NCI-H128 (cell line): ENCODE data around the gene RRAGD.

Experiments
- DNase-seq: peaks from one replicate; lab custom pipeline; 2025; ENCODE audit not compliant: unreplicated experiment; lab: John Stamatoyannopoulos, UW

The RRAGD gene

DNA sequence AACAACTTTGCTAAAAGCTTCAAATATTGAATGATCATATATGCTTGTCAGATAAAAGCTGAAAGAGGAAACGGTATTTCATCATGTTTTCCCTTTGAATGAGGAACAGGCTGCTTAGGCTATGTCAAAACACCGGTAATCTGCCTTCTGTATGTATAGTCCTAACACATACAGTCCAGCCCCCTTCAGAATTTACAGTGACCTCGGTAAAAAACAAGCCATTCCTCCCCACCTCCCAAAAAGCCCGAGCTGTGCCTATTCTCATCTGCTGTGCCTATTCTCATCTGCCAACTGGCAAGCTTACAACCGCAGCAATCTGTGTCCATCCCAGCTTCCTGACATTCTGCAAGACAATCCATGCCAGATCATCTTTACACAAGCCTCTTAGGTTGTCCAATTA is 32.8 kb downstream of the RRAGD start:
- DNase-seq = no peak

DNA sequence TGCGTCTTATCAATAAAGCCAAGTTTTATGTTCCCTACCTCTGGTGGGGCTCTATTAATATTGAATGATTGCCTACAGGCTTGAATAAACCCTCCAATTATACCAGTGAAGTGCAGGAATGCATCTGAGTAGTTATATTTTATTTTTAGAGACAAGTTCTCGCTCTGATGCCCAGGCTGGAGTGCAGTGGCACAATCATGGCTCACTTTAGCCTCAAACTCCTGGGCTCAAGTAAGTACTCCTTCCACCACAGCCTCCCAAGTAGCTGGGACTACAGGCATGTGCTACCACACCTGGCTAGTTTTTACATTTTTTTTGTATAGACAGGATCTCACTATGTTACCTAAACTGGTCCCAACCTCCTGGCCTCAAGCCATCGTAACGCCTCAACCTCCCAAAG is 33.4 kb downstream of the RRAGD start:
- no peak for DNase-seq

DNA sequence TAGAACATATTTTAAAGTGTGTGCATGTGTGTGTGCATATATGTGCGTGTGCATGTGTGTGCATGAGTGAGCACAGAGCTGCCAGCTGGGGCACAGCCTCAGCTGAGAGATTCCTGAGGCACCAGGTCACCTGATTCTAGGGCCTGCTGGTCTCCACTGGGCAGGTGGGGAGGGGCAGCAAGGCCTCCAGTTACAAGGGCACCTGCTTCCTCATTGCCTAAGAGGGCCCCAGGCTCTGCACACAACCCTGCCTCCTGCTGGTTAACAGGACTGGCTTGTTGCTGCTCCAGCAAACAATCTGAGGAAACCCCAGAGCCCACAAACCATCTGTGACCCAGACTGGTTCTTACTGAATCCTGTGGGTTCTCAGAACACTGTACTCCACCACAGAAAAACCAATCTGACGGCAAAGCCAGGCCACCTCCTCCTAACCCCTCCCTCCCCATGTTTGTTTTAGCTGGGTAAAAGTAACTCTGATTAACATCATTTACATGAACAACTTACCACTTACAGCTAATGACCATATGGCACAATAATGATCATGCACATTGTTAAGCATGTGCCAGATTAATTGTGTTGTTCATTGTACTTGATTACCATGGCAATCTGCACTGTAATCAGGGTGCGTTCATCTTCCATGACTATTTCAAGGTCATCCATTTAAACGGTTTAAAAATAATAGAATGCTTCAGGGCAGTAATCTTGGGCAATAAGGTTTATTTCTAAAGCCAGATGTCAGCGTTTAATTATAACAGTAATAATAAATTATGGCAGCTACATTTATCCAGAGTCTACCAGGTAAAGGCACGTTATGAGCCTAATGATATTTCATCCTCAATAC is 36.4 kb downstream of the RRAGD start:
- DNase-seq = peak; percentile 58

DNA sequence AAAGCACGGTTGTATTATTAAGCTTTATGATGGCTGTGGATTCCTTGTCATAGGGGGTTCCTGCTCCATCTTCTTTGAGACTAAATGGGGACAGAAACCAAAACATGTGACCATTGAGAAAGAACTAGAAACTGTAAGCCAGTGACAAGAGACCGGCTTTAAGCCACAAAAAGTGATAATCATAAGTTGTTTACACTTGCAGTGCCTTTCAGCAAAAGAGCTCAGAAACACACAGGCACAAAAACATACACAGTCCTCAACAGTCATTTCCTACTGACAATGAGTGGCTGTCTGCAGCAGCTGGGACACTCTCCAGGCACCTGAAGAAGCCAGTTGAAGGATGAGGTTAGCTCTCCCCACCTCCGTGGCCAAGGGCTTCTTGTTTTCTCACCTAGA is 39.6 kb downstream of the RRAGD start:
- no peak for DNase-seq

DNA sequence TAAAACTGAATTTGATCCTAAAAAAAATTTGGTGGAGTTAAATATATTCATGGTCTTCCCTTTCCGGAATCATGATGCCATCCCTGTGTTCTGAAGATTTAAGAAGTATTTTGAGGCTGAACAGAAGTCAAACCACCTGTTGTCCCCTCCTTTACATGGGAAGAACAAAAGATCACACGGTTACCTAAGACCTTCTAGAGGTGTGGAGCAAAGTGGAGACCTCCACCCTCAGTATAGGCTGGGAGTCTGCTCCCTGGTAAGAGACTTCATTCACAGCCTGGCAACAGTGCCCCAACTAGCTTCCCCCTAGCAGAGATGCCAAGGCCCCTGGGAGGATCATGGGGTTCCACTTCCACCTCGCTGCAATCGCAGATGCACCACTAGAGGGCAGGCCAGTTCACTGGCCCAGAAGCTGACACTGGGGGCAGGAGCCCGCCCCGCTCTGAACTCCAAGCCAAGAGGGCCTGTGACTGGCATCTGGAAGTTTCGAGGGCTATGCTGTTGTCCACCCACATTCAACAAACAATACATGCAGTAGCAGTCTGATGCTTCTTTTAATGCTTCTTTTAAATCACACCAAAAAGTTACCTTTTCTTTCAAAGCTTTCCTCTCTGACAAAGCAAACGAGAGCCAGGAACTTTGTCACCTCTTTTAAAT is 40.1 kb downstream of the RRAGD start:
- DNase-seq = peak; percentile 45

DNA sequence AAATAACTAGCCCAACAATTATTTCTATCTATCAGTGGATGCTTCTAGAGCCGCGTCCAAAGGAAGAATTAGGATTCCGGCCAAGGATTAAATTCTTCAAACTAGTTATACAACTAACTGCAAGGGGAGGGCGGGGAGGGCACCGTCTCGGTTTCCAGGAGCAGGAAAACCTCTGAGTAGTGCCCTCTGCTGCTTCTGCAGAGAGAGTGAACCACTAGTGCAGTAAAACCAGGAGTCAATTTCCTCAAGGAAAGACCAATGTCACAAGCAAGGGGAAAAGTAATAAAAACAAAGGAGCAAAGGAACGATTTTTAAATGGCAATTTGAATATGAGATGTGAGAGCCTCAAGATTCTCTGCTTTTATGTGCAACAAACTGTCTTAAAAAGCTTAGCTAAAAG is 43.1 kb downstream of the RRAGD start:
- DNase-seq = no peak

DNA sequence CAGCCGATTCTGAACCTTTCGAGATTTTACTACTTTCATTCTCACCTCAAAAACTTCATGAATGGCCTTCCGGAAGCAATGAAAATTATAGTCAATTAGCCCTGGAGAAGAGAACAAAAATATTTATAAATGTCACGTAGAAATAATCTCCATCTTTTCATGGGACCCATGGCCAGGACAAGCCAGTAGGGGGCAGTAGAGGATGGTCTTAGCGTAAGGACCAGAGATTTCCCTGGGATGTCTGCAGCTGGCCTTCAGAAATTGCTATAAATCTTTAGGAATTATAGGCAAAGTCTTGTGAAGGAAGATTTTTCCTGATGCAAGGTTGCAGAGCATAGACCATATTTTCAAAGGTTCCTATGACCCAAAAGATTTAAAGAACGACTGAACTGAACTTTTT is 44.0 kb downstream of the RRAGD start:
- DNase-seq = peak; percentile 9

DNA sequence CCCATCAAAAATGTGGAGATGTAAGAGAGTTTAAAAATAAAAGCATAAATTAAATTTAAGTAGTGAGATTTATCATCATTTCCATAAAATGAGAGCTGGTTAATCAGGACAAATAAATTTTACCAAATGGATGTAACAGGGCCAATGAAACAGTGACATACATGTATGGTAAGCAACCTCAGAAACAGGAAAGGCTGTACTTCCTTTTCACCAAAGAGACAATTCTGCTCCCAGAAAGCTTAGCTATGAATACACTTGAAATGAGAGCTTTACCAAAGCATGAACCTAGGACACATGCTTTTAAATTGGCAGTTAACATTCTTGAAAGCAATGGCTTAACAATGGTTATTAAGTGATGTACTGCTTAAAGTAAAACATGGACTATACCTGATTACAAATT is 47.5 kb downstream of the RRAGD start:
- DNase-seq = no peak

DNA sequence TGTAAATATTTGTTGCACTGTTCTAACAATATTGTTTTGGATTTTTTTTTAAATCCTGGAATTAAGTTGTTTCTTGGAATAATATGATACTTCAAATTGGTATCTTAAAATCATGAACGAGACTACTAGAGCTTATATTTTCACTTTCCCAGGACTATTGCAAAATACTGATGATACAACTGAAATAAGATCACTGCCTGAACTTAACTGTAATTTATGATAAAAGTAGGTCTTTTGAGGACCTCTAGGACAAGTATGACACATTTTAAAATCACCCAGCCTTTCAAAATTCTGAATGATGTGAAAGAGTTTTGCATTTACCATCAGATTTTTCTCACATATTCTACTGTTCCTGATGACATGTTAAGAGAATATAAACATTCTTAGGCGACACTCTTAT is 50.9 kb downstream of the RRAGD start:
- no peak for DNase-seq

DNA sequence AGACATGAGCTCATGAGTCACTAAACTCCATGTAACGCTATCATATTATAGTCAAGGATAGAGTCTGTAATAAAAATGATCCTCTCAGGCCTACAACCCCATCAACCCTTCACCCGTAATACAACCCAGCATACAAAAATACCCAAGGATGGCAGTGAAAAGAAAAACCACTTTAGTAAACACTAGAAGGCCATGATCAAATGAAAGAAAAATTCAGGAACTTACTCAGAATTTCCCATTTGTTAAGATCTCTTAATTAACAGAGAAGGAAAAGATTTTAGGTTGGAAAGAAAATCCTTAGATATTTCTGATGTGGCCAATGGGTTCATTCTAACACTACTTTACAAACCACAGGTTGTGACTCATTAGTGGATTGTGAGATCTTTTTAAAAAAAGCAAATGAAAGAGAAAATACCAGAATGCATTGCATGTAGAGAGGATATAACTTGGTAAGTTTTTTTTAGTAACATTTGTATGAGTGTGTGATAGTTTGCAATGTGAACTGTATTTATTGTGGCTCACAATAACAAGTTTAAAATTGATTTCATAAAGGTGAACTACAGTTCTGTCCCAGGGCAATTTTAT is 51.6 kb downstream of the RRAGD start:
- DNase-seq = no peak

DNA sequence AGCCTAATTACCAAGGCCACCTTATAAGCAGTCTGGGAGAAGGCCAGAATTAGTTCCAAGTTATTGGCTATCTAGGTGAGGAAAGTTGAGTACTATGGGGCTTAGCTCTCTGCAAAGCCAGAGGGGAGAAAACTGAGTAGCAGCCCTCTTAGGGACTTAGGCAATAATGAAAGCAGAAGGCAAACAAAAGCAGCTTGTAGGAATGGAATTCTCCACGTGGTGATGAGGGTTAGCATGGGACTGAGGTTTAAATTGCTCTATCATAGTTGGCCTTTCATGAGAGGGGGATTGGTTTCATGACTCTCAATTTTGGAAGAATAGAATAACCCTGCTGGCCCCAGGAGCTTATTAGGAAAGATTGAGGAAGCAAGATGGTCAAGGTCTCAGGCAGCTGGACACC is 52.5 kb downstream of the RRAGD start:
- no peak for DNase-seq

DNA sequence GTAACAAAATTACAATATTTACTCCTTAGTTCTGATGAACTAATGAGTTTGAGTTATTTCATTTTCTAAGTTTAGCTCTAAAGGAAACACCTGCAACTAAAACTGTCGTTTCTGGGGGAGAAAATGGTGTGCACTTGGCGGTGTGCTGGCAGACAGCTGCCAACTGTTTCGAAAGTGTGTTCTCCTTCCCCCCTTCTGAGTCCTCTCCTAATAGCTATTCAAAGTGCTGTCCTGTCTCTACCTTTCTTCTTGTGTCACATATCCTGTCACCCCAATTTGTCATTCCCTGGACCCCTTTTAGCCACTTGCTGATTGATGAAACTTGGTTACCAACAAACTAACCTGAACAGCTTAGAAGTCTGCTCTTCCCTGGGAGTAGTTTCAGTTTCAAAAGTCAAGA is 54.7 kb downstream of the RRAGD start:
- DNase-seq = no peak

DNA sequence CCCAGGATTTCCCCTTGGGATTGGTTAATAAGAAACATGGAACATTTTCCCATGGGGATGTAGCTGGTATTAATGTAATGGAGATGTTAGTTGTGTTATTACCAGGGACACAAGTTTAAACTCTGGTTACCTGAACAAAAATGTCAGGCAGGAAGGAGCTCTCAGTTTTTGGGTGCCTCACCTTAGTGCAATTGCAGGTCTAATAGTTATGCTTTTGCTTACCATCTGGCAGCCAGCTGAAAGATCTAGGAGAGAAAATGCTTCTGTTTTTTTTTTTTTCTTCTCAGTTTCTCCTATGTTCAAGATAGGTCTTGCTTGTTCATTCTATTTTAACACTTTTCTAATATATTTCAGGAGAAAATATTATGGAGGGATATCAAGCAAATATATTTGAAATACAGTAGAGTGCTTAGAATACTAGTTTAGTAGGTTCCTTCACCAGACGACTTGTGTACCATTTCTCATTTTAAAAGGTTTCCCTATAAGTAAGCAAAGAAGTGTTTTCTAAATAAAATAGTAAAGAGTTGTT is 55.4 kb downstream of the RRAGD start:
- DNase-seq = no peak

DNA sequence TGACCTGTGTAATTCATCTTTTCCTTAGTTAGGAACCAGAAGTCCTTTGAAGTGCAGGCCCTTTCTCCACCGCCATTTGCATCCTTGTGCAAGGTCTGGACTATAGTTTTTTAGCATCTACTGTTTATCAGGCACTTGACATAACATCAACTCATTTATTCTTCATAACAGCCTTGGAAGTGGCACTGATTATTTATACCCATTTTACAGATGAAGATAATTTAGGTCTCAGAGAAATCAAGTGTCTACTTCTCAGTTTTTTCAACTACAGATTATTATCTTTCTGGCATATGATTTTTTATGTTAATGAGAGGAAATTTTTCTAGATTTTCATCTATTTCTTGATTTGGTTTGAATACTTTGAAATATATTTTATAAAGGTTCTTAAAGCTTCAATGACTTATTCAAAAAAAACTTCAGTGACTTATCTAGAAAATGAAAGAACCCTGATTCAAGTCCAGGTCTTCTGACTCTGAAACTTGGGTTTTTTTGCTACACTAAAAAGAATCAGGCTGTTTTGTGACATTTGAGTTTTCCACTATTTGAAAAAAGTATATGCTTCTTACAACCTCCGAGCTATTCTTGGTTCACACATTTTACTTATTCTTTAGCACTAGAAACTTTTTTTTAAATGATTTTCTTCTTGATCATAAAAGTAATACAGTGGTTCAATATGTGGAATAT is 56.4 kb downstream of the RRAGD start:
- DNase-seq = no peak

DNA sequence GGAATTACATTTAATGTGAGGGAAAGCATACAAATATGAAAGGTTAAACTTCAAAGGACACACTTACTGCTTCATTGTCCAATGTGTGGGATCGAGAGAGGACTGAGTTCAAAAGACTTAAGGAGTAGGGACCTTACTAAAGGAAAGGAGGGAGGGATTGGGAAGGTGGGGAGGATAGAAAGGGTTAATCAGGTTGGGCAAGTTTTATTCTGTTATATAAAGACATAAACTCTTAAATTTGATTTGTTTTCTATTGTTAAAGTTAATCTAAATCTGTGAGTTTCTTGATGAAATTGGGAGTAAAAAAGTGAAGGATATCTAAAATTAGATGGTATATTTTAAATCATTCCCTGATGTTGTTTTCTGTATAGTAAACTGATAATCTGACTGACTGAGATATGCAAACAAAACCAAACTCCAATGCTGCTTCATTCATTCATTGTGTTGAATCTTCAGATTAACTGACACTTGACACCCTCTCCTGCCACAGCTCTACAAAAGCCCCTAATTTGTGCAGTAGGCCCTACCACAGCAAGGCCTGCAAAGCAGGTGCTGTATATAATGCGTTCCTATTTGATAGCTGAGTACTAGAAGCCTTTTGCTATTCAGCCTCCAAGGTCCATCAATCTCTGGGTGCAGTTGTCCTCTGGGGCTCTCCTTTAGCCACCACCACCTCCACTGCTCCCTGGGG is 58.2 kb downstream of the RRAGD start:
- peak; percentile 13 for DNase-seq

DNA sequence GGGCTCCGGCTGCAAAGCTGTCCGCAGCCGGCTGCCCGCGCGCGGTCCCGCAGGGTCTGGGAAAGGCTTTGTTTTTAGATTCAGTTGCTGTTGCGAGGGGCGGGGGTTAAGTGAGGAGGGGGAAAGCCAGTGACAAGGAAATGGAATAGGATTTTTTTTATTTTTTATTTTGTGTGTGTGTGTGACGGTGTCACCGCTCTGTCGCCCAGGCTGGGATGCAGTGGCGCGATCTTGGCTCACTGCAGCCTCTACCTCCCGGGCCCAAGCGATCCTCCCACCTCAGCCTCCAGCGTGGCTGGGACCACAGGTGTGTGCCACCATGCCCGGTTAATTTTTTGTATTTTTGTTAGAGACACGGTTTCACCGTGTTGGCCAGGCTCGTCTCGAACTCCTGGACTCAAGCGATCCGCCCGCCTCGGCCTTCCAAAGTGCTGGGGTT is 58.9 kb downstream of the RRAGD start:
- no peak for DNase-seq

DNA sequence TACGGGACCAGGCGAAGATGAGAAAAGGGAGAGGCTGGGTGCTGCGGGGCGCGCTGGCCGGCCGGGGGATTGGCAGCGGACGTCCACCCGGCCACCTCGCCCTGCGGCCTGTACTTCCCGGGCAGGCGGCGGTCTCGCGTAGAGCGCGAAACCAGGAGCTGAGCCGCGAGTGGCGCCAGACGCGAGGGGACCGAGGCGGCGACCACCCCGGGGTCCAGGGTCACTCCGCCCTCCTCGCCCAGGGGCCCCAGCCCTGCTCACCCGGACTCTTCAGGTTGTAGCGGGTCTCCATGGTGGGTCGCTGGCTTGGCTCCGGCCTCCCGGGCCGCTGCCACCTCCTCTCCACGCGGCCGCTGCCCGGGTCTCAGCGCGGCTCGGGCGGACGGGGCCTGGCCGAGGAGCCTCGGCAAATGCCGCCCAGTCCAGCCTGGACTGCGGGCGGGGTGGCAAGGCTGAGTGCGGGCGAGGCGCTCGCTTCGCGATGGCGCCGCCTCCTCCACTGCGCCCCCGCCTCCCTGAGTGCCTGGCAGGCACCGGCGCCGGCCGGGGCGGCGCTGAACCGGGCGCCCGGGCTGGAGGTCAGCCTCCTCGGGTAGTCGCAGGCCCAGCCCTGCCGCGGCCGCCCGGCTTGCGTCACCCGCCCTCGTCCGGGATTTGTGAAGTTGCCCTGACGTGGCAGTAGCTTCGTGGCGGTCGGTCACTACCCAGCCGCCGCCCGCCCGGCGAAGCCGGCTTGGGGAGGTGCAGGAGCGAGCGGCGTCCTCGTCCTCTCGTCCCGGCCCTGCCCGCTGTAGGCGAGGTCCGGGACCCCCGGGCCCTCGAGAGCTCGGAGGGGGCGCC is 59.6 kb downstream of the RRAGD start, which contains the start of gene UBE2J1:
TSS of gene UBE2J1 (minus strand) at position 445 of the 840 bp plus-strand sequence. CDS start at position 292, 153 bp downstream.
- DNase-seq = peak; percentile 36

DNA sequence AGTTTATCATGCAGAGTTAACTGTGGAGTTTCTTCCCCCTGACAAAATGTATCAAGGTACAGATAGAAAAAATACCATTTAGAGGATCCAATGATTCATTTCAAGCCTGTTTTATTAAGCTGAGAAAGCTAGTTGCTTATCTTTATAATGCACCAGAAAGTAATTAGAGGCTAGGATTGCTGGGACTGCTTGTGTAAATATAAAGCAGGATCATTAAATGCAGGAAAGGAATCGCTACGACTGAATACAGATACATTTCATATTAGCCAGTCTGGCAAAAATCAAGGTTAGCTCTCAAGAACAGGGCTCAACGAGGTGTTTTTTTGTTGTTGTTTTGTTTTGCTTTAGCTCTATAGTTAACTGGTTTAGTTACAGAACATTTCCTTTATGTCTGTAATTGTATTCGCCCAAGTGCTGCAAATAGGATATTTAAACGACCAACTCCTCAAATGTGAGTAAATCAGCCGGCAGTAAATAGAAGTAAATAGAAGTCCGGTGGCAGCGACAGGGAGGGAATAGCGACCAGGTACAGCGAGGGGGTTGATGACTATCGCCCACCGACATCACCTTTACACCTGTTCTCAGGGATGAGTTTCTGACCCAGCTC is 60.3 kb downstream of the RRAGD start:
- DNase-seq = no peak

DNA sequence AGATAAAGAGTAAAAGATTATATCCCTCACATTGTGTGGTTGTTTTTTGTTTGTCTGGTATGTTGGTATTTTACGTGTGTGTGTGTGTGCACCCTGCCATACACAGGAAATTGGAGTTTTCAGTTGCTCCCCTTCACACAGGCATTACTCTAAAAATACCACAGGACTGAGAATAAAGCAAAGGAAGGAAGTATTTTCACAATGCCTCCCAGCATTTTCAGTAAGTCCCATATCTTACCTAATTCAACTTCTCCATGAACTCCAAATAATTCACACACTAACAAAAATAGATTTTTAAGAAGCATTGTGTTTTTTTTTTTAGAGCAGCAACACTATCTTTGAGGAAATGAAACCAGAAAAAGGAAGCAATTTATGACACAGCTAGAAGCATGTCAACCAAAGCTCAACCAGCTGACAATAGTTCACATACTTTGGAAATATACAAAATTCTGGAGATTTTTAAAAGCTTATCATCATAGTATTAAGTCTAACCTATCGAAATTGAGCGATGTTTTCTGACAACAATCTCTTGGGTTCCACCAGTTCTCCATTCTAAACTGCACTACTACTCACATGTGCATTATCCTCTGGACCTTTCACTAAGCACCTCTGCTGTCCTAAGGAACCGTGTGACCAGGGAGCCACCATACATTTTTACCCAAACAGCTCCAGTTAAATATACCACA is 61.6 kb downstream of the RRAGD start:
- no peak for DNase-seq
